CD4-positive, alpha-beta T cell treated with Interleukin-15 for 1 hour (primary cell): Measurements from ENCODE around the gene BATF3.
A peak's percentile ranks its signal among the peaks of the same experiment; 100 is the strongest.

ENCODE experiments used
- DNase-seq: peaks from one replicate; pipeline ENCODE4 v3.0.0-alpha.2; 2020

The BATF3 gene

DNA sequence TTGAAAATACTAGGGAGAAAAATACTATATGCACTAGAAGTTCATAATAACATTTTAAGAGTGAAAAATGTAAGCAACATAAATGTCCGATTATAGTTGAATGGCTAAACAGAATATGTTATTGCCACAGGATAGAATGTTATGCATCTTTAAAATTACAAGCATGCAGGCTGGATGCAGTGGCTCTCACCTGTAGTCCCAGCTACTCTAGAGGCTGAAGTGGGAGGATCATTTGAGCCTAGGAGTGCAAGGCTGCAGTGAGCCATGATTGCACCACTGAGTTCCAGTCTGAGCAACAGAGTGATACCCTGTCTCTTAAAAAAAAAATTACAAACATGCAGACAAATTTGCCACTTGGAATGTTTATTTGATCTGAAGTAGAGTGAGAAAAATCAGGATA, 3.0 kb upstream of the BATF3 start:
- DNase-seq, result no peak

DNA sequence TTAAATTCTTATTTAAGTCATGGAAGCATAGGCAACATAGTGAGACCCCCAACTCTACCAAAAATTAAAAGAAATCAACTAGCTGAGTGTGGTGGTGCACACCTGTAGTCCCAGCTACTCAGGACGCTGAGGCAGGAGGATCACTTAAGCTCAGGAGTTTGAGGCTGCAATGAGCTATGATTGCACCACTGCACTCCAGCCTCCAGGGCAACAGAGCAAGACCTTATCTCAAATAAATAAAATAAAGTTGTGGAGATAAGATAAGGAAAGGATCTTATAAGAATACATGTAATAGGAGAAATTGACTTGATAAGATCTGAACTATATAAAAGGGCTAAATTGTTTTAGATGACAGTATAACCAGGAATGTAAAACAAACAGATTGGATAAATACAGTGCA, 2.3 kb upstream of the BATF3 start:
- DNase-seq, result no peak

DNA sequence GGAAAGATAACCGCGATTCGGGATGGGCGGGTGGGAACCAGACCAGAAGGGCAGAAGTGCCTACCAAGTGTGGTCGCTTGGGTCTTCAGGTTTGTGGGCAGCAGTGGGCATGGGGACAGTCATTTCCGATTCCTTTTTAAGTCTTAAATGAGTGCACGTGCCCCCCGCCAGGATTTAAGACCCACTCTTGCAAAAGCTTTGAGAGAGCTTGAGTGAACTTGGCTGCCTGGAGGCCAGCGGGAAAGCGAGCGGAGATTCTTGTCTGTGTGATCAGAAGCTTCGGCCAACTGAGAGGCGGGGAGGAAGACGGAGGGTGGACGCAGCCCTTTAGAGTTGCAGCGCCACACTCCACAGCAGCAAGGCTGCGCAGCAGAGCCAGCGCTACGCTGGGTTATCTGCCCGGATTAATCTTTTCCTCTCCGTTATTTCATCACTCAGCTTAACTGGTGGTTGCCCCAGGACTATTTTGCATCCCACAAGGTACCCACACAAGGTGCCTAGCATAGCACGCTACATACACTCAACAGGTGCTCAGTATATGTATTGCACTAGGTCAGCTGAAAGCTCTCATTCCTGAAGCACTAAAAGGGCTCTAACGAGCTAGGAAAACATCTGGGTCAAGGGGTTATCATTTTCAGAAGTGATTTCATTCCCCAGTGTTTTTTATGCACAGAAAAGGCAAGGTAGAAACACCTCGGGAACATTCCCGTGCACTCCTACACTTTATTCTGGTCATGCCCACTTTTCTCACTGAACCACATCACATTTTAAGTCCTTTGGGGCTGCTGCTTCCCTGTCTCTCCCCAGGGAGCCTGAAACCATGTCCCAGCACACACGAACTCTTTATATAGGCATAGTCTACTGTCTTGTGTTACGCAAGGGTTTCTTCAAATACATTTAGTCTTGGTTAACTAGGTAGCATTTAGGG, 1.5 kb upstream of the BATF3 start:
- no peak for DNase-seq

DNA sequence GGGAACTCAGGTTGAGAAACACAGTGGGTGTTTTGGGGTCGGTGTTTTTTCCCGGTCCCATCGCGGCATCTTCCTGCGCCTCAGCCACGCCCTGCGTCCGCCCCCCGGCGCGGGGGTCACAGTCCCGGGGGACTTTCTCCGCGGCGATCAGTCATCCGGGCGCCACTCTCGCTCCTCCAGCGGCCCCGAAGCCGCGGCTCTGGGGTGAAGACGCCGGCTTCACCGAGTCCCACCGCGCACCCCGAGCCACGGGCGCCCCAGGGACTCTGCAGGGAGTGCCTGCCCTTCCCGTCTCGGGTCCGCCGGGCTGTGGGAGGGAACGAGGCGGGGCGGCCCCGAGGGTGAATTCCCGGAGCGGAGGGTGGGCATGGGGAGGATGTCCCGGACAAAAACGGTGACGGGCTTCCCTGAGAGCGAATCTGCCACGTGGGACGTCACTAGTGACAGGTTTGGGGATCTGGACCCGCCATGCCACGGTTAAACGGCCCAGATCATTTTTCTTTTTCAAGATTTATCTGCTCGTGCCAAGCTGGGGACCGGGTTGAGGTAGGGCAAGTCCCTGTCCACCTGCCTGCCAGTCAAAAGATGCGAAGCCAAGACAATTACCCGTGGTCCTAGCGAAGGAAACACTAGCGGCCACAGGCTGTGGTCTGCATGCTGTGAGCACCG, 717 bp upstream of the BATF3 start:
- peak; percentile 27 for DNase-seq

DNA sequence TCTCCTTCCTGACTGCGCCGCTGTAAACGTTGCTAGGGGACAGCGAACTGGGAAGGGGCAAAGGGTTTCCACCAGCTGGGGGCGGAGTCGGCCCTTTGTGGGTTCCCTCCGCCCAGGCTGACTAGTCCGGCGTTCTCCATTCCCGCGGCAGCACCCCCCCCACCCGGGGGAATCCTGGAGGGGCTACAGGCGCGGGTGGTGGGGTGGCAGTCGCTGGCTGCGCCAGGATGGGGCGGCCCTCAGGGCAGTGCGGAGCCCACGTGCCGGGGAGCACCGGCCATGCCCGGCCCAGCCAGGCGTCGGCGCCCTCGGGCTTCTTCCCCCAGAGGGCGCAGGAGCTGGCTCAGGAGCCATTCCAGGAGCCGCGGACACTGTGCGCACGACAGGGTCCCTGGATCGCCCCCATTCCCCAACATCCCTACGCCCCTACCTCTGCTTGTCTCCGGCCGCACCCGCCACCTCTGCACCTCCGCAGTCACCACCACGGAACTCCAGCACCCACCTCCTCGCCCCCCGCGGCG, 476 bp downstream of the BATF3 start:
- peak; percentile 38 for DNase-seq

DNA sequence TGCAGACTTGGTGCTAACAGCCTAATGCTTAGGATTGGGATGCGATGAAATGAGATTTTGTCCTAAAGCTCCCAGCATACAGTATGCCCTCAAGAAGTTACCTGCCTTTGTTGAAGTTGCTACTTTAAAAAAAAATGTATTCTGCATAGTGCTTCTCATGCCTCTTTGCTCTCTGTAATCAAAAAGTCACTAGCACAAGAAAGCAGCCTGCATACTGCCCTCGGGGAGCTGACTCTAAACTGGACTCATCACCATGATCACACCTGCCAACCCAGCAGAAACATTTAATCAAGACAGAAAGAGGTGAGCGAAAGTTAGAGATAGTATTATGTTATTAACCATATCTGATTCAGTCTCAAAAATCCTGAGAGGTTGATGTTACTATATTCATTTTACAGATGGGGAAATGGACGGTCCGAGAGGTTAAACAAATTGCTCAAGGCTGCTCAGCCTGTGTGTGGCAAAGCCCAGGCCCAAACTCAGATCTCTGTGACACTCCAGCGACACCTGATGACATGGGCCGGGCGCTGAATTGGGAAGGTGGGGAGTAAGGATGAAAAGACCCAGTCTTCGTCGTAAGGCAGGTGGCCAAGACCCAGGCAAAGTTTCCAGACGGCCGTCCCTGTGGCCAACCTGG, 1.1 kb downstream of the BATF3 start:
- DNase-seq, result no peak

DNA sequence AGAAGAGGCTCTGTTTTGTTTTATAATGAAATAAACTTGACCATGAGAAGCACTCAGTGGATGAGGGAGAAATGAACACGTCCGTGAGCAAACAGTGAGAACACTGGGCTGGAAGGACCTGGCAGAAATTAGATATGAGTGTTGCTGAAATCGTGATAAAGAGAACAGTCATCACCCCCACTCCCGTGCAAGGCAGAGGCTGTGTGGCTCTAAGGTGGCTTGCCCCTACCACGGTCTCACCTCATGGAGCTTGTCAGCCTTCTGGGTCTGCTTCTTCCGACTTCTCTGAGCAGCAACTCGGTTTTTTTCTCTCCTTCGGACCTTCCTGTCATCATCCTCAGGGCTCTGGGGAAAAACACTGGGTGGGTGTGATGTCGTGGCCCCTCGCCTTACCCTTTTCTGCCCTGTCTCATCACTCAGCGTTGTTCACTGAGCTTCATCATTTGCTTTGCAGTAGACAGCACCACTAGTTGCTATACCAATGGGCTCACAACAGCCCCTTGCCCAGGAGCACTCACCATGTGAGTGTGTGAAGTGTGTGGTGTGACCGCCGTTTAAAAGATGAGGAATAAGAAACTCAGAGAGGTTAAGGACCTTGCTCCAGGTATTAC, 2.8 kb downstream of the BATF3 start:
- no peak for DNase-seq

DNA sequence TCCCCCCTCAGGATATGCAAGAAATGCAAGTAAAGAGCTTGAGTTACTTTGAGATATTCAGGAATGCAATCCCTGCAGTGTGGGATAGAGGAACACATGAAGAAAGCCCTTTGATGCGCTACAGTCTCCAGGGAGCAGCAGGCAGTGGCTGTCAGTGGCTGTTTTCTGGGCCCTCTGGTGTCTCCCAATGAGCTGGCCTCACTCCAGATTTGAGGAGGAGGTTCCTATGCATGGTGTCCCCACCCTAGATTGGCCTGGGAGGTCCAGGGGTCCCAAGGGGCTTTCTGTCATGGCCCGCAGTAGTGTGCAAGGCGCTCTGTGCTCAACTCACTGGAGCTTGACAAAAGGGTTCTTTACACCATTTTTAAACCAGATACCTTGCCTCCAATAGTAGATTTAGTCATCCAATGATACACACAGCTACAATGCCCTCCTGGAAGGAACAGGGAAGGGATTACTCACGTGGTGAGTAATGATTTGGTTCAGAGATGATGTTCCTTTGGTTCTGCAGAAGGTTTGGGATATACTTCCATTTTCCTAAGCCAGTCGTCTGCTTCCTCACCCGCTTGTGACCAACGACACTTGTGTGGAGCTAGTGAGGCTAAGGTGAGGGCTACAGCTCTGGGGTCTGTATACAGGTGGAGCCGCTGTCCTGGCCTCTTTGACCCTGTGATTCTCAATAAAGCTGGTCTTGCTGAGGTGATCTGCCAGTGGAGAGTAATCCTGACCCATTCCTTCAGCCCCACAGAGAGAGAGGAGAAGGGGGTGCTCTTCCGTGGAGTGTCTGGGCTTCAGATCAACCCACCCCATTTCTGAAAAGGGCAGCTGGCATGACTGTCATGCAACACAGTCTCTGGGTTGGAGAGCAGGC, 6.6 kb downstream of the BATF3 start:
- no peak for DNase-seq

DNA sequence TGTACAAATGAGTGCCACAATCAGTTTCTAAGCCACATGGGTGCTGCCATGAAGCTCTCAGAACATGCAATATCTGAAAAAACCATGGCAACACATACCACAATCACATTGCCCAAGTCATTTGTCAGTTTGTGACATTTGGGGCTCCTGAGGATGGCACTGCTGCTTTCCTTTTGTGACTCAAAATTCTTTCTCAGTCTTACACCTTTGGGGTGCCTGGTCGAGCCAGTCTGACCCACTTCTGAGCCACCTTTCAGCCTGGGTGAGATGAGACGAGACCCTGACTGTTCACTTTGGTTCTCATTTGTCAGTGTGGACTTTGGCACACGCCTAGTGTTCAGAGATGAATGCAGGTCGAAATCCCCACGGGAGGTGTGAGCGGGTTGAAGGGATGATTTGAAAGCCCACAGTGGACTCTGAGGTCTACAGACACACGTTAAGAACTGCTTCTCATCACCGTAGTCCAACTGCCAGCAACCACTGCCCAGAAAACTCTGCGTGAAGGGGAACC, 8.0 kb downstream of the BATF3 start:
- DNase-seq, result no peak

DNA sequence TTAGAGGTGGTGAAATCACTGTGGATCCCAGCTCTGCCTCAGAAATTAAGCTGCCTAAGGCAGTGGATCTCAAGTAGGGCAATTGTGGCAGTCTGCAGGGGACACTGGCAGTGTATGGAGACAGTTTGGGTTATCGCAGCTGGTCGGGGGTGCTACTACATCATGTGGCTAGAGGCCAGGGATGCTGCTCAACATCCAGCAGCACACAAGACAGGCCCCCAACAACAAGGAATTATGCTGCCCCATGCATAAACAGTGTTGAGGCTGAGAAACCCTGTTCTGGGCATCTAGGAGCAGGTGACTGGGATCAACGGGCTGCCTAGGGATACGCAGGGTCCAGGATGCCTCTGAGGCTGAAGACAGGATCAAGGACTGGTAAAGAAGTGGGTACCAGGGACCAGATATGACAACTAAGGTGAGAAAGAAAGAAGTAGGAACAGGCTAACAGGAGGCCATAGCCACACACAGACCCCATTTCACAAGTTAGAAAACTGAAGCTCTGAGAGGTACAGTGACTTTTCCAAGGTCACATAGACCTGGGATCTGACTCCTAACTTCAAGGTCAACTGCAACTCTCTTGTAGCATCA, 8.7 kb downstream of the BATF3 start:
- DNase-seq, result no peak

DNA sequence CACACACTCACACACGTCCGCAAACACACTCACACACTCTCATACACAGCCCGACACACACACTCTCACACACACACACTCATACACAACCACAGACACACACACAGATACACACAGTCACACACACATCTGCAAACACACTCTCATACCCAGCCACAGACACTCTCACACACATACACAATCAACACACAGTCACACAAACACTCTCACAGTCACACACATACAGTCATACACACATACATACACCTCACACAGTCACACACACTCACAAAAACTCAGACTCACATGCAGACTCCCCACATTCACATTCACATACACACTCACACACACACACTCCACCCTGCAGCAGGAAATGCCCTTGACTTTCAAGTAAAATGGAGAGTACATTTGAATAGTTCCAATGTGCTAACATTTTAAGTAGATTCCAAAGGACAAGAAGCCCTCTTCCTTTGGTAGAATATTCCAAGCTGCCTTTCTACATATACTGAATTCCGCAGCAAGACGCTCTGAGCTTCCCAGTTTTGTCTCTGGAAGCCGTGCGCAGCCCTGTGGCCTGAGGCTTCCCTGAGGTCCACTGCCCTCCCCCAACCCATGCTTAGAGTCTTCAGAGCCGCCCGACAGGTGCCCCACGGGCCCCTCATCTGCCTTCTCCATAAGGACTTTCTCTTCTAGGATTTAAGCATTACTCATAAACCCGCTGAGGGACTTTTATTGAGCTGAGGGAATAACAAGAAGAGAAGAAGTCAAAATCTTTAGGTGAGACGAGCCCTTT, 9.7 kb downstream of the BATF3 start:
- no peak for DNase-seq

DNA sequence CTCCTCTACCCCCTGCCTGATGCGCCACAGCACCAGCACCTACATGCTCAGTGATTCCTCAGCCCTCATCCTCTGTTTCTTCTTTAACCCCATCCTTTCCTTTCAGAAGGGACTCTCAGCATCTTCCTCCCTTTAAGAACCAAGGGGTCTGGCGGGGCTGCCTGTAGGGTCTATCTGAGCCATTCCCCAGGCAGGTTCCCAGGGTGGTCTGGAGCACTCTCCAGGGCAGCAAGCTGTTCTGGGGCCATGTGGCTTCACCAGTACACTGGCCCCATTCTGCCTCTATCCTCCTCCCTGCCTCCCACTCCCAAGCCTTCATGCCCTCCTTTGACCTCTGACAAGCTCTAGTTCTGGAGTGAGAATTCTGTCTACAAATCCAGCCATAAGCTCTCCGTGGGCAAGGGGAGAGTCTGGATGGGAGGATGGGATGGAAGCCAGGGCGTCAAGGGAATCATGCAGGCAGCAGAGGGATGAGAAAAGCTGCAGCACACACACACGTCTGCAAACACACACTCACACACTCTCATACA, 10.4 kb downstream of the BATF3 start:
- DNase-seq, result no peak

DNA sequence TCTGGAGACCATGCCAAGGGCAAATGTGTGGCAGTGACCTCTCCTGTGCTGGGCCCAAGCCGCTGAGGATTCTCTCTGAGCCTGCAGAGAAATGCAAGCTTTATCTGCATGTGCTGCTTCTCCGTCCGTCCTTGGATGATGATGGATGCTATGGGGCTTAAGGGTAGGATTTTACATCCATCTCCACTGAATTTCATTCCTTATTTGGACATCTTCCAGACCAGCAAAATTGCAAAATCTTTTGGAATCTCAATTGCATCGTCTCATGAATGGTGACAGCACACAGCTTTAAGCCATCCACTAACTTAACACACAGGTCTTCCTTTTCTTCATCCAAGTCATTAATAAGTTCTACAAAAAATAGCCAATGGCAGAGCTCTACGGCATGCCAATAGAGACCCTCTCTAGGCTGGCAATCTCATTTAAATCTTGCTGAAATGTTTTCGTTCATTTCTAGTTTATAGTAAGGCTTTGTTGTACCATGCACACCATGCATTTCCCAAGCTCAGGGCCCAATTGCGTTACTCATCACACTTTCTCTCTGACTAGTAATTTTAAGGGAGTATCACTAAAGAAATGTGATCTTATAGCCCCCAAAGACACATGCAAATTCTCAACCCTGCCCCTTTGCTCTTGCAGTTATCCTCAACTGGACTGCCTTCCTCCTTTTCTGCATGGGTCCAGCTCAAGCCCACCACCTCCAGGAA, 11.1 kb downstream of the BATF3 start:
- no peak for DNase-seq

DNA sequence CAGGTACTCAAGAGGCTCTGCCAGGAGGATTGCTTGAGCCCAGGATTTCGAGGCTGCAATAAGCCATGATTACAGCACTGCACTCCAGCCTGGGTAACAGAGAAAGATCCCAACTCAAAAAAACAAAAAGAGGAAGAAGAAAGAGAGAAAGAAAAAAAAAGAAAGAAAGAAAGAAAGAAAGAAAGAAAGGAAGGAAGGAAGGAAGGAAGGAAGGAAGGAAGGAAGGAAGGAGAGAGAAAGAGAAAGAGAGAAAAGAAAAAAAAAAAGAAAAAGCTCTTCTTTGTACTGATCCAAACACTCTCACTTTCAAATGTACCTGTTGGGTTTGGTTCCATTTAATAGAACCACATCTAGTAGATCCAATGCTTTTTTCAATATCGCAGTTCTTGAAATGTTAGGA, 11.8 kb downstream of the BATF3 start:
- DNase-seq, result no peak

DNA sequence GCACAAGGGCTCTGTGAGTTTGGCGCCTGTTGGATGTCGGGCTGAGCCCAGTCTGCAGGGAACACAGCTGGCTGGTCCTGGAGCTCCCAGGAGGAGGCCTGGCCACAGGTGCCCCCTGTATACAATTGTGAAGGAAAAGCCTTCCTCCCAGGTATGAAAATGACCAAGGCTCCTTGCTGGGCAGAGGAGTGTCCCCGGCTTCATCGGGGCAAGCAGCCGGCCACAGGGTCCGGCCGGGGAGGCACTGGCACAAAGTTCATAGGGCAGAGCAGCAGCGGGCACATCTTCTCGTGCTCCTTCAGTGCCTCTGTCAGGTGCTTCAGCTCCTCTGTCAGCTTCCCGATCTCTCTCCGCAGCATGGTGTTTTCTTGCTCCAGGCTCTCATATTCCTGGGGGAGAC, 13.0 kb downstream of the BATF3 start:
- DNase-seq, result no peak

DNA sequence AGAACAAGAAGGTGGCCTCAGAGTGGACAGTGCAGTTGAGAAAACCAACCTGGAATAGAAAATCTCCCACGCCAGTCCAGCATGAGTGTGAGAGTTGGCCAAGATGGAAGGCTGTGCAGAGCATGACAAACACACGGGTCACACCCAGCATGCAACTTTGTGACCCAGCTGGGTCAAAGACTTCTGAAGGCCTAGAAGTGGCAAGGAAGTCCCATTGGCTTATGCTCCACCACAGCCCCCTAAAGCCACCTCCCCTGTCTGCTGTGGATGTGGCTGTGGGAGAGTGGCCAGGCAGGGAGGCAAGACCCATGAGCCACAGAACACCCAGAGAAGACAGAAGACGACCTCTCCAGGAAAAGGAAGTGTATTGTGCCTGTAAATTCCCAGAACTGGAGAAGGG, 13.6 kb downstream of the BATF3 start:
- no peak for DNase-seq

DNA sequence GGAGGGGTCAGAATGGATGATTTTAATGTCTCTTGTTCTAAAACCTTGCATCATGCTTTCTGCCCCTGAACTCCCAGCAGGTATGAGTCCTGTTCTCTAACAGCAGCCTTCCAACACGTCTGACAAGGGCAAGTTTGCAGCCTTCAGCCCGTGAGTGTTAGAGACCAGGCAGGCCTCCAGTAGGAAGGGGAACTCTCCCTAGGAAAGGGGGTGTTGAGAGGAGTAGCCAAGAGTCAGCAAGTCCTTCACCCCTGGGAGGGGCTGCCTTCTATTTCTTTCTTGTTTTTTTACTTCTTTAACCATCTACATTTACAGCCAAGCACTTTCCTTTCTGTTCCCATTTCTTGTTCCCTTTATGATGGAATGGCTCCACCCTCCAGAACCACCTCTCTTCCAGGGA, 14.2 kb downstream of the BATF3 start:
- no peak for DNase-seq

DNA sequence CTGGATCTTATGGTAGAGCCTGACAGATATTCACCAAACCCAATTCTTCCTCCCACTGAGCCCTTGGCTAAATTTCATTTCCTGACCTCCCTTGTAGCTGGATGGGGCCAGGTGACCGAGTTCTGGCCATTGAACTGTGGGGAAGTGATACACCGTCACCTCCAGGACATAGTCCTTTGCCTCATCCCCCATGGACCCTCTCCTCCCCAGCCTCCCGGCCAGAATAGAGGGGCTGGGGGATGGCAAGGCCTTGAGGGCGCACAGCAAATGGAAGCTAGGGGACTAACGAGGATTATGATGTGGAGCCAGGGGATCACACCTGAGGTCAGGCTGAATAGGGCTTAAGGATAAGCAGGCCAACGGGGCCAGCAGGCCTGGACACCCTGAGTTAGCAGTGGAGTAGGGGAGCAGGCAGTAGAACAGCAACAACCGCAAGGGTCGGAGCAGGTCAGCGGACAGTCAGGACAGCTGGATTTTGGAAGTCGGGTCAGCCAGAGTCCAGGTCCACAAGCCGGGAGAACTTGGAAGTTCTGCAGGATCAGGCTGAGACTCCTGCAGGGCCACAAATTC, 15.0 kb downstream of the BATF3 start:
- no peak for DNase-seq

DNA sequence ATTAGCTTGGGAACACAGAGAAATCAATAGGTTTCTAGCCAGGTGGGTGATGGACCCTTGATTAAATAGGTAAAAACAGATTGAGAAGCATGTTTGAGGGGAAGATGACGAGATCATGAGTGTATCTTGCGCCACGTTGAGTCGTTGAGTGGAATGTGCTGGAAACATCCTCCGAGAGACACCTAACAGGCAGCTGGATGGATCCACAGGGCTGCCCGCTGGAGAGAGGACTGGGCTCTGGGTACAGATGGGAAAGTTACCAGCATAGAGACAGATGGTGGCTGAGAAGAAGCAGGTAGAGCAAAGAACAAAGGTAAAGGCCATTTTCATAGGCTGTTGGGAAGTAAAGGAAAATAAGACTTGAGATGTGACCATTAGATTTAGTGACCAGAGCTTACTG, 15.6 kb downstream of the BATF3 start:
- DNase-seq, result no peak

DNA sequence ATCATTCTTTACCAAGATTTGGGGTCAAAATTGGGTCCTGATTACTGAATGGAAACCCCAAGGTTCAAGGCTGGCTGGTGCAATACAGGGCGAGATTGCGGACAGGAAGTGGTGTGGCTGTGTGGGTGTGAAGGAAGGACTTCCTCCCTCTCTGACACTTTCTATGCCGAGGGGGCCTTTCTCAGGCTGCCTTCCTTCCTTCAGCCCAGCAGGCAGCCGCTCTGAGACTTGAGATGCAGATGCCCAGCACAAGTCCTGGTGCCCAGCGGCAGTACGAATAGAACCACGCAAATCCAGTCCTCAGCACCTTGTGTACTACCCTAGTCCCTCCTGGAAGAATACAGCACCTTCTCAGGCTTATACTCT, 16.3 kb downstream of the BATF3 start:
- peak; percentile 69 for DNase-seq
